Activated T-cell treated with anti-CD3 and anti-CD28 coated beads for 24 hours (primary cell): ENCODE results near the gene ARFGEF3.

Experiments
- DNase-seq: peaks from one replicate; pipeline ENCODE4 v3.0.0-alpha.2; 2020; ENCODE audit warnings: low read depth

ARFGEF3 gene

GRCh38 chr6:138307816-138308730, 146.3 kb downstream of the ARFGEF3 start:
- no peak for DNase-seq

- DNase-seq: no peak
Observed at GRCh38 chr6:138308731-138309110, 147.0 kb downstream of the ARFGEF3 start.

DNA sequence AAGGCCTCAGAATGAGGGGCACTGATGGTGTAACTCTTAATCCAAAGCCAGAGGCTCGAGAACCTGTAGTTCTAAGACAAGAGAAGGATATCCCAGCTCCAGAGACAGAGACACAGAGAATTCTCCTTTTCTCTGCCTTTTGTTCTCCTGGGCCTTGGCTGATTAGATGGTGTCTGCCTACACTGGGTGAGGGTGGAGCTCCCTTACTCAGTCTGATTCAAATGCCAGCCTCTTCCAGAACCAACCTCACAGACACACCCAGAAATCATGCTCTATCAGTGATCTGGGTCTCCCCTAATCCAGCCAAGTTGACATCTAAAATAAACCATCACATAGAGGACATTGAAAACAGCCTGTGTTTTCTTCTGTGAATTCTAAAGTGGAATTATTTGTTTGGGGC, 148.0 kb downstream of the ARFGEF3 start:
- DNase-seq: no peak

DNA sequence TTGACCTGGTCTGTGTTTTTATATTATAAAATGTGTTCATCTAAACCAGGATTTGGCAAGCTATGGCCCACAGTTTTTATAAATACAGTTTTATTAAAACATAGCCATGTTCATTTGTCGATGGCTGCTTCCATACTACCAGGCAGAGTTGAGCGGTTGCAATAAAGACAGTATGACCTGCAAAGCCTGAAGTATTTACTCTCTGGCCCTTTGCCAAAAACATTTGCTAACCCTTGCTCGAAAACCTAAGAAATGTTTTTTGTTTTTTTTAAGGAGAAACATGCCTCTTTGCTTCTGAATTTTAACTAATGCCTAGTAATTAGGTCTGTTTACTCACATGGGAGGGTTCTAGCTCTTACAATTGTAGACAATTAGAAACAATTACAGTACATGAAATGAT, 148.6 kb downstream of the ARFGEF3 start:
- no peak for DNase-seq

DNA sequence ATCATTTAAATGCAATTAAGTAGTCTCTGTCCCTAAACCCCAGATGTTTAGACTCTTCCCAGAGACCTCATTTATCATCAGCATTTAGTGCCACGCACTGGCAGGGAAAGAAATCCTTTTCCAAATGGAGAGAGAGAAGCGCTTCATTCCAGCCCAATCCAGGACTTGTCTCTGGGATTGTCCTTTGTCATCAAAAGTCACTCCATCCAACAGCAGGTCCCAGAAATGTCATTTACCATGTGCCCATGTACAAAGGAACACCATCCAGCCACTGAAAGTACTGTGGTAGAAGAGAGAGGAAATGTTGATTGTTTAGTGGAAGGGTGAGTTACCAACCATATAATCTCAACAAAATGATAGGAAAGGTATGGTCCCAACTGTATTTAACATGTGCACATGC, 149.1 kb downstream of the ARFGEF3 start:
- no peak for DNase-seq

DNA sequence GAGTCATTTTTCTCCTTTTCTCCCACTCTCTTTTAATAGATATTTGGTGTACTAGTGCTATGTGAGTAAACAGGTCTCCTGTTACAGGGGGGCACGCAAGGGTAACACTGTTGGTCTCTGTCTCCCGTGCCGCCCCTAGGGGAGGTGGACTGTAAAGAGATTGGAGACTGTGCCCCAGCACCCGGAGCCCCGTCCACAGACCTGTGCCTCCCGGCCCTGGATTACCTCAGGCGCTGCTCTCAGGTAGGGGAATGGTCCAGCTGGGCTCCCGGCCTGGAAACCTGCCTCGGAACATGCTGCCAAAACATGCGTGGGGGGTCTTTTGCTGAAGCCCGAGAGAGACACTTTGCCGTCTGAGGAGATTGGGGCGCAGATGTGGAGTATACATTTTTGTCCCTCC, 149.5 kb downstream of the ARFGEF3 start:
- no peak for DNase-seq

DNA sequence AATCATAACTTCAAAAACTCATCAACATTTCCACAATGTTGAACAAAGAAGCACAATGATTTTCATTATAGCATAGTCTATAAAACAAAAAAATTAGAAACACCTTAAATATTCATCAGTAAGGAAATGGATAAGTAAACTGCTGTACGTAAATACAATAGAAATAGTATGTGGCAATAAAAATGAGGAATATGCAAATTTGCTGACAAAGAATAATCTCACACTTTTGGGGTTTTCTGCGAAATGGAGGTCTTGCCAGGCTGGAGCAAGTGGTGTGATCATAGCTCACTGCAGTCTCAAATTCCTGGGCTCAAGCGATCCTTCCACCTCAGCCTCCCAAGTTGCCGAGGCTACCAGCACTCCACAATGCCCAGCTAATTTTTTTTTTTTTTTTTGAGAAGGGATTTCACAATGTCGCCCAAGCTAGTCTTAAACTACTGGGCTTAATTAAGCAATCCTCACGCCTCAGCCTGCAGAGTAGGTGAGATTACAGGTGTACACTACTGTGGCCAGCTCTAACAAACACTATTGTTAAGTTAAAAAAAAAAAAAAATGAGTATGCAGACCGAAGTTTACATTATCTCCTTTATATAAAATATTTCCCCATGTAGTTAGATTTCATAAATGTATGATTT, 157.1 kb downstream of the ARFGEF3 start:
- DNase-seq: no peak

DNA sequence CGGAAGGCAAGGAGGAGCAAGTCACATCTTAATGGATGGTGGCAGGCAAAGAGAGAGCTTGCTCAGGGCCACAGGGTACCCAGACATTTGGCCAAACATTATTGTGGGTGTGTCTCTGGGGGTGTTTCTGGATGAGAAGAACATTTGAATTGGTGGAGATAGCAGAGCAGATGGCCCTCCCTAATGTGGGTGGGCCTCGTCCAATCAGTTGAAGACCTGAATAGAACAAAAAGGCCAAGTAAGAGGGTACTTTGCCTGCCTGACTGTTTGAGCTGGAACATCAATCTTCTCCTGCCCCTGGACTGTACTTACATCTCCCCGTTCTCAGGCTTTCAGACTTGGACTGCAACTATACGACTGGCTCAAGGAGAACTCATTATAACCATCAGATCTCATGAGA, 160.2 kb downstream of the ARFGEF3 start:
- DNase-seq: no peak

DNA sequence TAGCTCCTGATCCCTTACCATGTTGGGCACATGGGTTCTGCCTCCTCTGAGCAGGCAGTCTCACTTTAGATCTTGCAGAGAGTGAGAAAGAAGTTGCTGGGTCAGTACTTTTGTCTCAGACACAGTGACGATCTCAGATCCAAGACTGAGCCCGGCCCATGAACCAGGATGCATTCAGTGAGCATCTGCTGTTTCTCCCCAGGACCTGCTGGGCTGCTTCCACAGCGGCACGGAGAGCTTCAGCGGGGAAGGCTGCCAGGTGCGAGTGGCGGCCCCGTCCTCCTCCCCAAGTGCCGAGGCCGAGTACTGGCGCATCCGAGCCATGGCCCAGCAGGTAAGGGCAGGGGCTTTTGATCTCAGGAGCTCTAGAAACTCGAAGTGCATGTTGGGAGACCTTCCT, 162.1 kb downstream of the ARFGEF3 start:
- no peak for DNase-seq

DNA sequence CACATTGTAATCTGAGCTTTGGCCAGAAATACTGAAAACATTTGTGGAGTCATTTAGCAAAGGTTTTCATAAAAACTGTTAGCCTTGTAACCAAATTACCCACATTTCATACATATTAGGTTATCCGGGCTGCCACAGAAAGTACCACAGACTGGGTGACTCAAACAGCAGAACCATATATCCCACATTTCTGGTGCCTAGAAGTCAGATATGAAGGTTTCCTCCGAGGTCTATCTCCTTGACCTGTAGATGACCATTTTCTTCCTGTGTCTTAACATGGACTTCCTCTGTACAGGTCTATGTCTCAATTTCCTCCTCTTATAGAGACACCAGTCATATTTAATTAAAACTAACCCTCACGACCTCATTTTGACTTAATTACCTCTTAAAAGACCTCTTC, 166.5 kb downstream of the ARFGEF3 start:
- DNase-seq: no peak

- DNase-seq: no peak
Observed at GRCh38 chr6:138330763-138331162, 169.0 kb downstream of the ARFGEF3 start.

DNA sequence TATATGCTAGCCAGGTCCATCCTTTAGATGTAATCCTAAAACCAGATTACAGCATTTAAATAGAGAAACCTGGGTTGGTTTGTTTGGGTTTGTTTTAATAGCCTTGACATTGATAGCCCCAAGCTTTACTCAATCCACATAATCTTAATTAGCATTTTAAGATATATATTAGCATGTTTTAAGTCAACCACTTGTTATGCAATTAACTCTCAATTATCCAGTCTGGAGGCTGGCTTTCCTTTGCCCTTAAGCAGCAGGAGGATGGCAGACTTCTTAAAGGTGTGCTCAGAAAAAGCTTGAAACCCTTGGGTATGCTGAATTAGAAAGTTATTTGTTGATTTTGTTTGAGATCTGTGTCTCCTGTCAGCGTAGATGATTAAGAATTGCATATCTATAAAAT, 169.7 kb downstream of the ARFGEF3 start:
- DNase-seq: no peak

DNA sequence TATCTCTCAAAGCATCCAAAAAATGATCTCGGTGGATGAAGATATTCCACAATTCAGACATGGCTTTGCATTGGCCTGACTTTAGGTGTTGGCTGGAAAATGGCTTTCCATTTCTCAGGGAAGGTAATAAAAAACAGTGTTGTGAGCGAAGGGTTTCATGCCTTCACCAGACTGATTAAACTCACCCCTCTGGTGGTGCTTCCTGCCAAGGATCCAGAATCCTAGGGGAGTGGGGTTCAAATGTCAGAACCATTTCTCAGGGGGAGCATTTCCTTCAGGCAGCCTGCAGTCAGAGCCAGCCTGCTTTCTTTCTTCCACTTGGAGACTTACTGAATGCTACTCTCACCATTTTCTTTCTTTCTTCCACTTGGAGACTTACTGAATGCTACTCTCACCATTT, 170.2 kb downstream of the ARFGEF3 start:
- no peak for DNase-seq

DNA sequence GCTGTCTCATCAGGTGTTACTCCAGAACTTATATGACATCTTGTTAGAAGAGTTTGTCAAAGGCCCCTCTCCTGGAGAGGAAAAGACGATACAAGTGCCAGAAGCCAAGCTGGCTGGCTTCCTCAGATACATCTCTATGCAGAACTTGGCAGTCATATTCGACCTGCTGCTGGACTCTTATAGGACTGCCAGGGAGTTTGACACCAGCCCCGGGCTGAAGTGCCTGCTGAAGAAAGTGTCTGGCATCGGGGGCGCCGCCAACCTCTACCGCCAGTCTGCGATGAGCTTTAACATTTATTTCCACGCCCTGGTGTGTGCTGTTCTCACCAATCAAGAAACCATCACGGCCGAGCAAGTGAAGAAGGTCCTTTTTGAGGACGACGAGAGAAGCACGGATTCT, 172.3 kb downstream of the ARFGEF3 start:
- DNase-seq: no peak

- no peak for DNase-seq
Observed at GRCh38 chr6:138334963-138335362, 173.2 kb downstream of the ARFGEF3 start.

DNA sequence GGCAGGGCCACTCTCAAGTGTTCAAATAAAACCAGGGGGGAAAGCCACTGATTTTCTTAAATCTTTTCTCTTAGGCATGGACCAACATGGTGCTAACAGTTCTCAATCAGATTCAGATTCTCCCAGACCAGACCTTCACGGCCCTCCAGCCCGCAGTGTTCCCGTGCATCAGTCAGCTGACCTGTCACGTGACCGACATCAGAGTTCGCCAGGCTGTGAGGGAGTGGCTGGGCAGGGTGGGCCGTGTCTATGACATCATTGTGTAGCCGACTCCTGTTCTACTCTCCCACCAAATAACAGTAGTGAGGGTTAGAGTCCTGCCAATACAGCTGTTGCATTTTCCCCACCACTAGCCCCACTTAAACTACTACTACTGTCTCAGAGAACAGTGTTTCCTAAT, 174.5 kb downstream of the ARFGEF3 start:
- DNase-seq: no peak

- no peak for DNase-seq
Observed at GRCh38 chr6:138337076-138337475, 175.3 kb downstream of the ARFGEF3 start.

- DNase-seq: no peak
Observed at GRCh38 chr6:138339024-138339423, 177.3 kb downstream of the ARFGEF3 start.

GRCh38 chr6:138341176-138341575, 179.4 kb downstream of the ARFGEF3 start:
- DNase-seq: no peak

DNA sequence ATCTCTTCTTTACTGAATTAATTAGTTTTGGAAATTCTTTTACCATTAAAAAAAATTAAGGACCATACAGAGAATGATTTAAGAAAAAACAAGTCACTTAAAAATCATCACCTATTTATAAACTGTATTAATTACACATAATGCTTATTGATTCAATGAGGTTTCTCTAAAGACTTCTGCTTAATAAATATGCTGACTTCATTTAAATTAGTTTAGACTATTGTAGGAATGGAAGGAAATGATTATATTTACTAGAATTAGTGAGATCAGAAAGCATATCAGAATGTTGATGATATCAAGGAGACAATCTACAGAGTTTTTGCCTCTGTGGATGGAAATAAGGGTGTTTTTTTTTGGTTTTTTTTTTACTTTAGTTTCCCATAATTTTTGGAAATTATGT, 181.4 kb downstream of the ARFGEF3 start:
- DNase-seq: no peak

- no peak for DNase-seq
Observed at GRCh38 chr6:138345565-138346285, 184.0 kb downstream of the ARFGEF3 start.

- DNase-seq: no peak
Observed at GRCh38 chr6:138346302-138347195, 184.8 kb downstream of the ARFGEF3 start.
